Daoy (cell line): ENCODE results near the gene ALDH1L1. TPM values are rescaled to one million over a fixed set of nuclear protein-coding genes. Genes with fewer than 3 reads are reported as not detected.

ENCODE experiments used
- DNase-seq: peaks from one replicate; pipeline ENCODE4 v3.0.0-alpha.2; 2015; ENCODE audit warnings: low read depth
- total RNA-seq: library from RNA; depleted of rRNA; stranded (reverse); fragments of >200 nt; shearing (Covaris generic); gene quantifications from 2 replicates; pipeline ENCODE4 v1.2.3, GENCODE V29; 2014

ALDH1L1 gene
- total RNA-seq, 1 experiment from 2014 or later: 0.11 TPM

DNA sequence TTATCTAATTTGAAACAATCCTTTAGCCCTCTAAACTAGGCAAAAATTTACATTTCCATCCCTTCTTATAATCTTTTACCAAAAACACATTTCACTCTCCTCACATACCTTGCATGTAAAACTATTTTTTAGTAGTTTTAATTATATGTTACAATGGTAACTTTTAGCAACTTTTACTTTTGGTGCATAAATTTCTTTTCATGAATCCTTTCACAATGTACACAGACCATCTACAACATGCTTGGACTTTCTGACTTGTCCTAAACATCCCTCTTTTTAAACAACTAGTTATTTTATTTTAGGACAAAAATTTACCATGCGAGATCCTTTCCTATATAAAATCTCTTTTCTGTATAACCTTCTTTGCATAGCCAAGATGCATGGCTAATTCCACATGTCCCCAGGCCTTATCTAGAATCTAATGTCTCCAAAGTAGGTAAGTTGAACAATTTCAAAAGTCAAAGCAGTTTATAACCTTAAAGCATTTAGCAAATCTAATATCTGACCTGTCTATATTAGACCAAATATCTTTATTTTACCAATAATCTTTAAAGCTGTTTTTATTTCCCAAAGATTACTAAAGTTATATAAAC lies 14.4 kb upstream of the ALDH1L1 start:
- DNase-seq: no peak

DNA sequence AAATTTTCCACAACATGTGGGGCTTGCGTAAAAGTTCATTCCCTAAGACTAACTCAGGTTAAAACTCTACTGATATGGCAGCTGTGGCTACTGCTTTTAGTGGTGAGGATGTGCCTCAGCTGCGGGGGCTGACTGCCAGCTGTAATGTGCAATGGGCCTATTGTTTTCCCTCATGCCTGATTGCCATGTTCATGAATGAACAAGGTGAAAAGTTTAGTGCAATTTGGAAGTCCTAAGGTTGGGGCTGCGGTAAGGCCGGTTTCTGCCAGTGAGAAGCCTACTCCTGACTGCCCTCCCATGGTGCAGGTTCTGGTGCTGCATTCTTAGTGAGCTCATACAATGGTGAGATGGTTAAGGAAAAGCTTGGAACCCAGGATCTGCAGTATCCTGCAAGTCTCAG lies 10.9 kb upstream of the ALDH1L1 start:
- no peak for DNase-seq

GRCh38 chr3:126187920-126188319 lies 7.5 kb upstream of the ALDH1L1 start:
- no peak for DNase-seq

DNA sequence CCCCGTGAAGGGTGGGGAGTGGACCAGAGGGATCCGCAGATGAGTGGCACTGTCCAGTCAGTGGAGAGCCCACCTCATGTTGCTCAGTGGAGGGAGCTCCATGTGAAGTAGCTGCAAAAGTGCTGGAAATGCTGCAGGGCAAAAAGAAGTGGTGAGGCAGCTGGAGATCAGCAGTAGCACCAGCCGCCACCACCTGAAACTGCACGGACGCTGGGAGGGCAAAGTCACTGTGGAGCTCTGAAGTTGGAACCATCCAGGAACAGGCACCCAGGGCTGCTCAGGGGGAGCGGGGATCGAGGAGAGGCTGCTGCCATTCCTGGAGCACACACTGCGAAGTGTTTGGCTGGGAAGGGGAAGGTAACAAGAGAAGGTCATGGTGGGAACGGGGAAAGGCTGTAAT lies 6.4 kb upstream of the ALDH1L1 start:
- DNase-seq: no peak

DNA sequence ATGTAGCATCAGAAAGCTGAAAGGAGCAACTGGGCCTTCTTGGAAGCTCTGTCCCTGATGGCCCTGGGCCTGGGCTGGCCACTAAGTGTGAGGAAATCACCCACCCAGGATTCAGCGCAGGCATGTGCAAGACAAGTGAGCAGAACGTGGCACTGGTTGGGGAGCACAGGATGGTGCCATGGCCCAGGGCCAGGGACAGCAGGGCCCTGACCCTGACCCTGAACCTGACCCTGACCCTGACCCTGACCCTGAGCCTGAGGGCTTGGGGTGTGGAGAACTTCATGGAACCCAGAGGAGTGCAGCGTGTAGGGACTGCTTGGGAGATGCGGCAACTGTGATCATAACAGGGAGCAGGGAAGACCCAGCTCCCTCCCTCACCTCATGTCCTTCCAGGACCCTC lies 5.9 kb upstream of the ALDH1L1 start:
- DNase-seq: no peak

DNA sequence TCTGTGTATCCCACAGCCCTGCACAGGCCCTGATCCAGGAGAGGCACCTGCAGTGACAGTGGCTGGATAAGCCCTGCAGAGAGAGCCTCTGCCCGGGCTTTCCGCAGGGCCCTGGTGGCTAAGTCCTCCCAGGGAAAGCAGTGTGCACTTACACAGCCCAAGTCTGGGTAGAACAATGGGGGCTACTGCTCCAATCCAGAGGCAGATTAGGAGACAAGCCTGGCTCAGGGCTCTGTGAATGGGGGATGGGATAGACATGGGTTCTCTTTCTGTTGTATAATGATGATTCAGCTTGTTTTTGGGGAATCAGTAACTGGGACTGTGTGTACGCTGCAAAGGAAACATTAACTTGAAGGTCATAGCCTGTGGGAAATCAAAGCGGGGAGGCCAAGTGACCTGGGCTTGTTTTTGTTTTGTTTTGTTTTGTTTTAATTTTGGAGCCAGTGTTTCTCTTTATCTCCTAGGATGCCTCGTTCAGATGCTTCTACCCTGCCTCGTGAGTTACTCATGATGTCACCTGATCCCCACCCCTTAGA lies 4.1 kb upstream of the ALDH1L1 start:
- DNase-seq: no peak

- DNase-seq: no peak
Measured at GRCh38 chr3:126181398-126181725, 976 bp upstream of the ALDH1L1 start.

DNA sequence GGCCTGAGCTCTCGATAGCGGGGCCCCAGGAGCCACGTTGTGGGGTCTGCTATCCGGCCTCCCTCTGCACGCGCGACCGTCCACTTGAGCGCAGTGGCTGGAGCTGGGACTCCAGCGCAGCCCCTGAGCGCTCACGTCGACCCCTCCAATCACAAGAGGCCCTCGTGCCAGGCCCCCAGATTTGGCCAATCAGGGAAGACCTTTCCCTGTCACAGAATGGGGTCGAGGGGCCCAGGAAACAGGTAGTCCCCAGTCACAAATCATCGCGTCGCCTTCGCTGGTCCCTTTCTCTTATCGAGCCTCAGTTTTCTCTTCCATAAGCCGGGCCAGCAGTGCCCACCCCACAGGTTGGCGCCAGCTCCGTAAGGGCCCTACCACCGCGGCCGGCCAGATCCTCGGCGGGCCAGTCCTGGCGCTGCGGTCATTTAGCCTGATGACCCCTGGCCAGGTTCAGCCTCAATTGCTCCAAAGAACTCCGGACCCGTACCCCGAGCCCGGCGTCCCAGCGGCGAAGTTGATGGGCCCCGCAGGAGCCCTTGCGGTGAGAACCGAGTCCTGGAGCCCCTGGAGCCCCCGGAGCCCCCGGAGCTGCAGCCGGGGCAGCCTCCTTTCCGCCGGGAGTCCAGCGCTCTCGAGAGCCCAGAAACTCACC lies 435 bp downstream of the ALDH1L1 start:
- DNase-seq: peak; percentile 67

DNA sequence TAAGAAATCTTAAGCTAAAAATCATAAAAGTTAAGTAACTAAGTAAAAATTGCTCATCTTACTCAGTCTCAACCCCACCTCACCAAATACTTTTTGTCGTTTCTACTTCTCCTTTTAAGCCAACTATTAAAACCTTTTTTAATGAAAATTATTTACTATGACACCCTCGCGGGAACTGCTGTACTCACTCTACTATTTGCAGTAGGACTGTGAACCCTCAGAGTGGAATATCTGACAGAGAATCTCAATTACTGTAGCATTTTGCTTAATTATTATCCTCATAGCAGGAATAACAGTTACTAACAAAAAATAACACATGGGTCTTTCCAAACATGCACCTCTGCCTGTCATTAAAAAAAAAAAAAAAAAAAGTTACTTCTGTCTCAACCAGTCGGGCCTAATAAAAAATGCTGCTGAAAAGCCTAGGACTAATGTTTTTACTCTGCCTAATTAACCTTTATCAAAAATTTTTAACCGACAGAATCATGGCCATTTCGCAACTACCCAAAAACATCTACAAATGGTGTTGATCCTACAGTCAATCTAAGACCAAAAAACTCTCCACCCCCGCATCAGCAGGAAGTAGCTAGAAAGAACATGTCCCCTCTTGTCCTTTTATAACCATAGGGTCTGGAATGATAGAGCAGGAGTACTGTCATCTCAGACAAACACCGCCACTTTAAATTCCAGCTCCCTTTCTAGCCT lies 10.2 kb downstream of the ALDH1L1 start:
- DNase-seq: no peak

DNA sequence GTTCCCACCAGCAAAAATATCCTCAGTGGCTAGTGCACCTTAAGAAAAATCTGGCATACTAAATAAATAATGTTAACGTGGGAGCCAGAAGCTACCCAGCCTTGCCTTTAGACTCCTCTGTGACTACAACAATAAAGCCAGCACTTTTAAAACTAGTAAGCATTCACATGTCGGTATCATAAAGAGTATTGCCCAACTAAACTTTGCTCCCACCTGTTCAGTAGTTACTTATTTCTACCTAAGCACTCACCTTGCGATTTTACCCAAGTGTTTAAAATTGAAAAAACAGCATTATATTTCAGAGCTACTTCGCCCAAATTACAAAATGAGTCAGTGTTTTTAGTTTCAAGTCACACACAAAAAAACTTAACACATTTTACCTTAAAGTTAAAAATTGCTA lies 12.8 kb downstream of the ALDH1L1 start:
- no peak for DNase-seq

DNA sequence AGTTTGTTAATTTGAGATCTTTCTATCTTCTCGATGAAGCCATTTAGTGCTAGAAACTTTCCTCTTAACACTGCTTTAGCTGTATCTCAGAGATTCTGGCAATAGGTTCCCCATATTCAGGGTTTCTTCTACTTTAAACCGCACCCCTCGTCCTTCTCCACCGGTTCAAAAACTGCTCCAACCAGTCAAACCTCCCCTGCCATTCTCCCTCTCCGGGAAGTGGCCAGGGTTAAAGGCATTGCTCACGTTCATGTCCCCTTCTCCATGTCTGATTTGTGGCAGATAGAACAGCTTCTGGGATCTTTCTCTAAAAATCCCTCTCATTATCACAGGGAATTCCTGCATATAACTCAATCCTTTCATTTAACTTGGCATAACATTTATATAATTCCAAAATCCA lies 14.4 kb downstream of the ALDH1L1 start:
- no peak for DNase-seq

DNA sequence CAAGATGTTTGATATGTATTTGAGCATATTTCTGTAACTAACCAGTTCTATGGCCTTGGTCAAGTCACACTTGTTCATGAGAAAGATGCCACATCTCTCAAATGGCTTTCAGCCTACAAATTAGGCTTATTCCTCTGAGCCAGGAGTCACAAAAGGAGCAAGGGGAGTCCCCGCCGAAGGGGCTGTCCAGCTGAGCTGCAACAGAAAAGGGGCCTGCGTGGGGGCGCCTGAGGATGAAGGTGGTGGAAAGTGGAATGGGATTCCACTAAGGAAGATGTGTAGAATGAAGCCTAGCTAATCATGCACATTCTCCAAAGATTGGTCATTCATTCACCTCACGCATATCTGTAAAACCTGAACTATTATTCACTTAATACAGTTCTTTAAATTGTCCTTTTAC lies 19.1 kb downstream of the ALDH1L1 start:
- no peak for DNase-seq

- DNase-seq: no peak
Measured at GRCh38 chr3:126160243-126161210, 19.9 kb downstream of the ALDH1L1 start.

DNA sequence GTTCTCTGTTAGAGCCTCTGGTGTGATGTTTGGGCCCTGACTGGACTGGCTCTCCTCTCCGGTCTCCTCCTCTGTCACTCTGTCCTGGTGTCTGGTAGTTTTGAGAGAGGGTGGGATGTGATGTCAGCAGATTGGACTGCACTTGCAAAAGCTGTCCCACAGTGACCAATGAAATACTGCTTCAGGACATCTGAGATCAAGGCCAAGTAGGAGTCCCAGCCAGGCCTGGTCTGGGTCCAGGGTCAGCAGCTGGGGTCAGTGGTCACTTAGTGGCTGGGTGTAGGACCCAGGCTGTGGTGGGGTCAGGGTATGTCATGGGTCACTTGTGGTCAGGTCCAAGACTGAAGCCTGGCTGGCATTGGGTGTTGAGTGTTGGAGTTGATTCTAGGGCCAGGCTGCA lies 20.9 kb downstream of the ALDH1L1 start:
- no peak for DNase-seq

- no peak for DNase-seq
Measured at GRCh38 chr3:126158912-126159454, 21.4 kb downstream of the ALDH1L1 start.

DNA sequence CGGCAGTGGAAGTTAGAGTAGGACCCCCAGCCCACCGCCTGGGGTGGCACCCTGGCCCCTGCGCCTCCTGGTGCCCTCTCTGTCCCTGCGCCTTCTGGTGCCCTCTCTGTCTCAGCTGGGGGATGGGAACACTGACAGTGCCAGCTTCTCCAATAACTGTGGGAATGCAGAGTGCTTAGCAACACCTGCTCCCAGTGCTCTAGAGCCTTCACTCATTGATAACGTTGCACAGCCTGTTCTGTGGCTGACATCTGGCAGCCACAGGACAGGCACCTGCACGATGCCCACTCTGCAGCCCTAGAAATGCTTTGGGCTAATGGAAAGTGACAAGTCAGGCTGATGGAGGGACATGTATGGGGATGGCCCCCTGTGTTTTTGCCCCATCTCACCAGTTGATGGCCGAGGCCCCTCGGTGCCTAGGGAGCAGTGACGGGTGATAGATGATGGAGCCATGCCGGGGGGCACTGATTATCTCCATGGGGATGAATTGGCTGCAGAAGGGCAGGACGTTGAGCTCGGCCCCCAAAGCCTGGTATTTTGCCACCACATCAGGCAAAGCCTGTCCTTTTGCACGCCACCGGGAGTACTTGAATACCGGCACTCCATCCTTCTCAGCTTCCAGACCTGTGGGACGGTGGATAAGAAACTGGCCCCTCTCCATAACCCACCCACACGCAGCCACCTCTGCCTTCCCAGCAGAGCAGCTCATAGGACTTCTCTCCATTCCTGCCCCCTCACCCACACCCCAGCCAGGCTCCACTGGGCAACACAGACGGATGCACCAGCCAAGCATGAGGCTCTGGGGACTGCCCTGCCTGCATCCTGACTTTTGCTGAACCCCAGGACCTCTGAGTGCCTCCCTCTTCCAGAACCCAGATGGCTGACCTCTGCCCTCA lies 22.1 kb downstream of the ALDH1L1 start:
- no peak for DNase-seq

DNA sequence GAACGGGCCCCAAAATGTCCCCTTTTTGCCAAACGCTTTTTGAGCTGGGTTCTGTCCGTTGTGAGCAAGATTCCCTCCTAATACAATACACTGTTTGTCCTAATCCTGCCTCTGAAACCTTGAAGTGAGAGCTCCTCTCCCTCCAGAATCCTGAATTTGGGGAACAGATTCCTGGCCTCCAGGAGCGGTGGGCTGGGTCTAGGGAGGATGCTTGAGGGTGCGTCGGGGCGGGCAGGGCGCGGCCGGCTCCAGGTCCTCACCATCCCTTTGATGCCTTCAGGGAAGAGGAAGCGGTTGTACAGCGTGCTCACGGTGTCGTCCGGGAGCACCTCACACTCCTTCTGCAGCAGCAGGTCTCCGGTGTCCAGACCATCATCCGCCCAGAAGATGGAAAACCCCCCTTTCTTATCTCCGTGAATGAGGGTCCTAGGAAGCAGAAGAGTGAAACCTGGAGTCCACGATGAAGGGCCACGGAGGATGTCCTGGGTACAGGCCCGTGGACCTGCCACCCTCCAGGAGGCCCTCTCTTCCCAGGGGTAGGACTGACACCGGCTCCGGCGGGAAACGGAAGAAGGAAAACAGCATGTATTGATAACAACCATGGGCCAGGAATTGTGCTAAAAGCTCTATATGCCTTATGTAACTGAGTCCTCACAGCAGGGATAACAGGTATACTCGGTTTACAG lies 23.2 kb downstream of the ALDH1L1 start:
- DNase-seq: no peak

GRCh38 chr3:126156468-126156867 lies 23.9 kb downstream of the ALDH1L1 start:
- no peak for DNase-seq

DNA sequence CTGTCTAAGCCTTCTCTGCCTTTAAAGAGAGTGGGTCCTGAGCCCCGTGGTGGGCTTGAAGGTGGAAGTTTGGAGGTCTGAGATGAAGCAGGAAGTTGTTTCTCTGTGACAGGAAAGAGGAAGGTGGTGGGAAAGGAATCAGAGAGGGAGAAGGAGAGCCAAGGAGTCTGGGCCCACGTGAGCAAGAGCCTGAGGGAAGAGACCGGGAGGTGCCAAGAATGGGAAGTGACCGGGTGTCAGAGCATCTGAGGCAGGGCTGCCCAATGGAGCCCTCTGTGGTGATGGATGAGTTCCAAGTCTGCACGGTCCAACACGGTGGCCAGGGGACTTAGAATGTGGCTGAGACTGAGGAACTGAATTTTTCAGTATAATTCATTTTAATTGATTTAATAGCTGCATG lies 24.6 kb downstream of the ALDH1L1 start:
- DNase-seq: no peak

DNA sequence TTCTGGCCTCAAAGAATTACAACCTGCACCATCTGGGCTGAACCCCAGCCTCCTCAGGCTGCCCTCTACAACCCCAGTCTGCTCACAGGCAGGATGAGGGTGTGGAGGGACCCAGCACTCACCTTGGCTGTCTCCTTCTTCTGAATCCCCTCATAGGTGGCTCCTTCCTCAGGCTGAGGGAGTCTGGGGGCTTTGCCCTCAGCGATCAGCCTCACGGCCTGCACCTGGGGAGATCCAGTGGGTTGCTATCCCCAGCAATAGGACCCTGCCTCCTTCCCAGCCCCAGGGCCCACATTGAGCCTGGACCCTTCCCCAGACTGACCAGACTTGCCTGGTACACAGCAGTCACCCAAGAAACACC lies 25.1 kb downstream of the ALDH1L1 start:
- no peak for DNase-seq
